HG03565 (cell line): ENCODE measurements around the gene EIF2D.
"Not testable (repeated sequence)": the region's sequence is repeated elsewhere in the genome, so short reads cannot be mapped to it uniquely, and the experiment has no call there.

Experiments
- ATAC-seq: cut with Tn5 transposase; IDR thresholded peaks from one replicate; pipeline ENCODE4 v1.9.1; 2021; ENCODE audit warnings: mild to moderate bottlenecking, moderate library complexity; ENCODE audit not compliant: unreplicated experiment

The EIF2D gene

GRCh38 chr1:206612129-206612876 lies at the start of gene EIF2D:
Gene EIF2D, minus strand, starts transcription at chr1:206612465. Its CDS starts 123 bp downstream, at chr1:206612342.
- peak; percentile 78 for ATAC-seq

- ATAC-seq, result no peak
Measured at GRCh38 chr1:206661161-206661820, 49.0 kb upstream of the EIF2D start.

GRCh38 chr1:206660136-206660535 lies 47.9 kb upstream of the EIF2D start:
- ATAC-seq, result no peak

- no peak for ATAC-seq
Measured at GRCh38 chr1:206658981-206659273, 46.7 kb upstream of the EIF2D start.

GRCh38 chr1:206658264-206658980 lies 46.2 kb upstream of the EIF2D start:
- ATAC-seq, result no peak

- ATAC-seq, result no peak
Measured at GRCh38 chr1:206657751-206658150, 45.5 kb upstream of the EIF2D start.

- no peak for ATAC-seq
Measured at GRCh38 chr1:206656936-206657335, 44.7 kb upstream of the EIF2D start.

GRCh38 chr1:206655471-206655882 lies 43.2 kb upstream of the EIF2D start:
- no peak for ATAC-seq

- no peak for ATAC-seq
Measured at GRCh38 chr1:206654828-206655227, 42.6 kb upstream of the EIF2D start.

- ATAC-seq, result no peak
Measured at GRCh38 chr1:206653715-206654459, 41.6 kb upstream of the EIF2D start.

- ATAC-seq, result no peak
Measured at GRCh38 chr1:206651958-206652890, 40.0 kb upstream of the EIF2D start.

GRCh38 chr1:206651014-206651413 lies 38.7 kb upstream of the EIF2D start:
- ATAC-seq, result no peak

- no peak for ATAC-seq
Measured at GRCh38 chr1:206649261-206649921, 37.1 kb upstream of the EIF2D start.

GRCh38 chr1:206647224-206647623 lies 35.0 kb upstream of the EIF2D start:
- no peak for ATAC-seq

GRCh38 chr1:206646504-206646903 lies 34.2 kb upstream of the EIF2D start:
- ATAC-seq, result no peak

GRCh38 chr1:206643118-206643698 lies 30.9 kb upstream of the EIF2D start:
- ATAC-seq, result no peak

- ATAC-seq, result not testable (repeated sequence)
Measured at GRCh38 chr1:206642074-206642473, 29.8 kb upstream of the EIF2D start.

GRCh38 chr1:206637605-206638004 lies 25.3 kb upstream of the EIF2D start:
- ATAC-seq, result no peak

GRCh38 chr1:206636671-206637070 lies 24.4 kb upstream of the EIF2D start:
- no peak for ATAC-seq
